ENCODE results near the gene OR2D3.
"Not testable (repeated sequence)": the region's sequence is repeated elsewhere in the genome, so short reads cannot be mapped to it uniquely, and the experiment has no call there.

Gene OR2D3

DNA sequence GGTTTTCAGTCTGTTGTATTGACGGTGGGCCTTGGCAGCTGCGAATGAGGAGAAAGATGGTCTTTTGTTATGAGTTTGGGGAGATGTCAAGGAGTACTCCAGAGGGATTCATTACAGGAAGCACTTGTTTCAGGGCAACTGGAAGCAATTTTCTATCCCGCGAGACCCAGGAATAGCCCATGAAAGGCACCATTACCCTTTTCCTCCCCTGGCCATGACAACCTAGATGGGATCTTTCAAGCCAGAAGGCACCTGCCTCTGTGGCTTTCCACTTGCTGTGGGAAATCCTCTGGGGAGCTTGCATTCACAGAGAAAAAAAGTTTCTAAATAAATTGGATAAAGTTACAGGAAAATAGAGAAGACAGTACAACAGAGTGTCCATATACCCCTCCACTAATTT lies 8.1 kb downstream of the OR2D3 start:
- DNase-seq, result no peak

GRCh38 chr11:6931146-6931713 lies 10.4 kb downstream of the OR2D3 start:
- no peak for DNase-seq

- DNase-seq, result no peak
Measured at GRCh38 chr11:6932145-6932544, 11.3 kb downstream of the OR2D3 start.

DNA sequence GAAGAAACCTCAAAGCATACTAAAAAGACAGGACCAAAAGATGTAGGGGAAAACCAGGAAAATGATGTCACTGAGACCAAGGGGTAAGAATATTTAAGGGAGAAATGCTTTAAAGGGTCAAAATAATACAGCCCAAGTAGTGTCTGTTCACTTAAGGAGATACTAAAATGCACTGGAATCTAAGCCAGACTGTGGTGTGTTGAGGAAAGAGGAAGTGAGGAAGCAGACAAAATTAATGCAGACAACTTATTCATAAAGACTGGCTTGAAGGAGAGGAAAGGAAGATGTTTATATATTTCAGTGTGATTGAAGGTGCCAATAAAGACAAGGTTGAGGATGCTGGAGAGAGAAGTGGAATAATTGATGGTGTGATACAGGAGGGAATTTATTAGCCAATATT lies 21.2 kb downstream of the OR2D3 start:
- DNase-seq, result no peak

DNA sequence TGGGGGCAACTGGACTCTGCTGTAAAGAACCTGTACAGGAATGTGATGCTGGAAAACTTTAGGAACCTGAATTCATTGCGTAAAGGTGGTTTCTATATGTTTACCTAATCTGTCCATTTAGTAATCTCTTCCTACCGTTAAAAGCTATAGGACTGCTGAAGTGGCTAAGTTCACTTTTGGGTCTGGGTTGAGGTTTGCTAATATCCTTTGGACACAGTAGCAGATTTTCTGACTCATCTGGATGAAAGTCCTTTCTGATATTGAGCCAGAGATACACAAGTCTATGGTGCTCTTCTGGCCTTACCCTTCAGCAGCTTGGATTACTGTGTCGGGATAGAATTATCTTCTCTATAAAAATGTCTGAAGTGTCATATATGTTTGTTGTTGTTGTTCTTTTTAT lies 22.3 kb downstream of the OR2D3 start:
- no peak for DNase-seq

DNA sequence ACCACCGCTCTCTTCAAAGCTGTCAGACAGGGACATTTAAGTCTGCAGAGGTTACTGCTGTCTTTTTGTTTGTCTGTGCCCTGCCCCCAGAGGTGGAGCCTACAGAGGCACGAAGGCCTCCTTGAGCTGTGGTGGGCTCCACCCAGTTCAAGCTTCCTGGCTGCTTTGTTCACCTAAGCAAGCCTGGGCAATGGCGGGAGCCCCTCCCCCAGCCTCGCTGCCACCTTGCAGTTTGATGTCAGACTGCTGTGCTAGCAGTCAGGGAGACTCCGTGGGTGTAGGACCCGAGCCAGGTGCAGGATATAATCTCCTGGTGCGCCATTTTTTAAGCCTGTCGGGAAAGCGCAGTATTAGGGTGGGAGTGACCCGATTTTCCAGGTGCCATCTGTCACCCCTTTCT lies 33.4 kb downstream of the OR2D3 start:
- not testable (repeated sequence) for DNase-seq

DNA sequence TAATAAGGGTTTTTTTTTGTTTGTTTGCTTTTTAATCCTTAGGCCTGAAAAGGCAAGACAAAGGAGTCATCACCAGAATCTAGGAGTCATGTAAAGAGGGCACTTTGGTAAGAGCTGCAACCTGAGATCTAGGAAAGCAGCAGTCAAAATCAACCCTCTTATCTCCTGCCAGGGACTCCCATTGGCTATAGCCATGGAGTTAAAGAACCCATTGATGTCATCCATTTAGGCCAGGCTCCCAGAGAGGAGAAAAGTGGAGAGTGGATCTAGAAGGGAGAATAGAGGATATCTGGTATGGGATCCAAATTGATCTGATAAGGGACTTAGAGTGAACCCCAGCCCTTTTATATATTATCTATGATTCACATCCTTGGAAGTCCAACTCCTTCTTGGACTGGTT lies 41.3 kb downstream of the OR2D3 start:
- no peak for DNase-seq

DNA sequence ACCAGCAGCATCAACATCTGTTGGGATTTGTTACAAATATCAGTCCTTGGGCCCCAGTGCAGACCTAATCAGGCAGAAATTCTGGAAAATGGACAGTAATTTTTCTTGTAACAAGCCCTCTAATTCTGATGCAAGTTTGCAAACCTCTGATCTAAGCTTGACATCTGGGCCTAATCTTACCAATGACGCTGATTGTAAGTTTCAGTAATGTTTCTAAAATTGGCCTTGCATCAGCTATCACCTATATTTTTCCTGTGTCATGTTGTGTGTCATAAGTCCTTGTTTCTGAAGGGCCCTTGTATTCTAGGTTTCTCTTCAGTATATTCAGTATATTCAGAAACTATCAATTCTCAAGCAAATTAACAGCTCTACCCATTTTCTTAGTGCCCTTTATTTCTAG lies 41.9 kb downstream of the OR2D3 start:
- DNase-seq, result no peak

DNA sequence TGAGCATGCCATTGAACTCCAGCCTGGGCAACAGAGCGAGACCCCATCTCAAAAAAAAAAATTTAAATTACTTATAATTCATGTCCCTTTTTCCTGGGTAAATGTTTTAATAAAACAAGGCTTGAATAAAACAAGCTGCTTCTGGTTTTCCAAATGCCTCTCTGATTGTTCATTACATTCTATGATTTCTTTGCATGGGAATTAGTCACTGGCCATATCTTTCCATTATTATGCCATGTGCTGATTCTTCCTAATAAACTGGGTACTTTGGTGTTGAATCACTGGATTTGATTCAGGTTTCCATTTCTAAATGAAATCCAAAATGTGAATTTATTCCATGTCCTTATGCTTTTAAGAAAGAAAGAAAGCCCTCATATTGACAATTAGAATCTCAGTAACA lies 48.0 kb downstream of the OR2D3 start:
- DNase-seq, result no peak

- not testable (repeated sequence) for DNase-seq
Measured at GRCh38 chr11:6969854-6970253, 49.1 kb downstream of the OR2D3 start.

Data from stimulated activated CD8-positive, alpha-beta memory T cell treated with anti-CD3 and anti-CD28 coated beads, Interleukin-4, amount 100 ng/mL, for 48 hours (primary cell).